ENCODE results near the gene SUPT7L. TPM values are rescaled to one million over a fixed set of nuclear protein-coding genes. Genes with fewer than 3 reads are reported as not detected.

Gene SUPT7L
- total RNA-seq, 2 experiments from 2014 or later, result 33.0 to 33.6 TPM

GRCh38 chr2:27680571-27680970 lies 17.2 kb upstream of the SUPT7L start:
- BruUV-seq (replicated peaks), result no TSS peak
- H3K9me3 ChIP-seq (ENCODE audit: low read length), result no peaks in the 10 kb centered on the region
- no peak for DNase-seq (ENCODE audit: low spot score)
- no peaks in the 10 kb centered on the region for H3K79me2 ChIP-seq (ENCODE audit: insufficient read depth, low read depth, low read length)
- CTCF ChIA-PET (ENCODE audit: unreplicated experiment), result no interaction called here
- H3K27ac ChIP-seq (ENCODE audit: low read depth, low read length, poor library complexity, severe bottlenecking), result no peak overlapping the region
- no peak overlapping the region for H3K4me2 ChIP-seq (ENCODE audit: low read length)
- POLR2A ChIA-PET, result interaction anchor here (1.3 kb wide), 1 partner anchor 10 kb away, joined by 5 read pairs; no protein-coding TSS in a partner anchor
- no peak overlapping the region for H2AFZ ChIP-seq (ENCODE audit: low read length)
- H3K36me3 ChIP-seq (ENCODE audit: insufficient read depth, low read length), result peaks cover 76% of the 10 kb centered on the region
- no peak for TF ChIP-seq EZH2phosphoT487 (IDR thresholded peaks at IDR 0.05; ENCODE audit: borderline replicate concordance, low read depth, low read length)
- TF ChIP-seq CTCF (conservative IDR thresholded peaks at IDR 0.05; ENCODE audit: low read length), result no peak
- no peaks in the 10 kb centered on the region for H3K4me1 ChIP-seq (ENCODE audit: insufficient read depth, low read length, poor library complexity, severe bottlenecking)
- intact Hi-C loops (cut with micrococcal nuclease; ENCODE audit: unreplicated experiment), result no loop called here
- H3K9me2 ChIP-seq (ENCODE audit: insufficient read depth, low read length), result no peaks in the 10 kb centered on the region
- H4K20me1 ChIP-seq (ENCODE audit: insufficient read depth, low read length), result no peaks in the 10 kb centered on the region
- no peak overlapping the region for H3K4me3 ChIP-seq (ENCODE audit: low read depth, low read length, poor library complexity, severe bottlenecking)

GRCh38 chr2:27672723-27673486 lies 9.5 kb upstream of the SUPT7L start:
- TF ChIP-seq EZH2phosphoT487 (IDR thresholded peaks at IDR 0.05; ENCODE audit: borderline replicate concordance, low read depth, low read length) (no peak), CTCF (conservative IDR thresholded peaks at IDR 0.05; ENCODE audit: low read length) (no peak)

GRCh38 chr2:27671235-27671634 lies 7.8 kb upstream of the SUPT7L start:
- Histone ChIP-seq H3K36me3 (ENCODE audit: insufficient read depth, low read length) (peaks cover 72% of the 10 kb centered on the region), H4K20me1 (ENCODE audit: insufficient read depth, low read length) (no peaks in the 10 kb centered on the region), H2AFZ (ENCODE audit: low read length) (no peak overlapping the region), H3K4me3 (ENCODE audit: low read depth, low read length, poor library complexity, severe bottlenecking) (no peak overlapping the region), H3K4me2 (ENCODE audit: low read length) (no peak overlapping the region), H3K79me2 (ENCODE audit: insufficient read depth, low read depth, low read length) (no peaks in the 10 kb centered on the region), H3K9me2 (ENCODE audit: insufficient read depth, low read length) (no peaks in the 10 kb centered on the region), H3K9me3 (ENCODE audit: low read length) (no peaks in the 10 kb centered on the region), H3K4me1 (ENCODE audit: insufficient read depth, low read length, poor library complexity, severe bottlenecking) (no peaks in the 10 kb centered on the region), H3K27ac (ENCODE audit: low read depth, low read length, poor library complexity, severe bottlenecking) (no peak overlapping the region)
- BruUV-seq (replicated peaks), result no TSS peak
- intact Hi-C loops (cut with micrococcal nuclease; ENCODE audit: unreplicated experiment), result no loop called here
- POLR2A ChIA-PET, result no interaction called here
- no peak for DNase-seq (ENCODE audit: low spot score)
- CTCF ChIA-PET (ENCODE audit: unreplicated experiment), result no interaction called here
- TF ChIP-seq EZH2phosphoT487 (IDR thresholded peaks at IDR 0.05; ENCODE audit: borderline replicate concordance, low read depth, low read length) (no peak), CTCF (conservative IDR thresholded peaks at IDR 0.05; ENCODE audit: low read length) (no peak)

More at GRCh38 chr2:27672723-27673486, 9.5 kb upstream of the SUPT7L start:
- DNase-seq (ENCODE audit: low spot score), result no peak
- ChIA-PET CTCF (ENCODE audit: unreplicated experiment) (no interaction called here), POLR2A (interaction anchor here (0.6 to 1.0 kb wide), 3 partner anchors 26 to 315 kb away, joined by 3 to 5 read pairs (median 3); no protein-coding TSS in a partner anchor)
- Histone ChIP-seq H4K20me1 (ENCODE audit: insufficient read depth, low read length) (no peaks in the 10 kb centered on the region), H3K27ac (ENCODE audit: low read depth, low read length, poor library complexity, severe bottlenecking) (no peak overlapping the region), H3K9me2 (ENCODE audit: insufficient read depth, low read length) (no peaks in the 10 kb centered on the region), H3K36me3 (ENCODE audit: insufficient read depth, low read length) (peaks cover 80% of the 10 kb centered on the region), H3K4me2 (ENCODE audit: low read length) (no peak overlapping the region), H3K4me3 (ENCODE audit: low read depth, low read length, poor library complexity, severe bottlenecking) (no peak overlapping the region), H3K4me1 (ENCODE audit: insufficient read depth, low read length, poor library complexity, severe bottlenecking) (no peaks in the 10 kb centered on the region), H3K79me2 (ENCODE audit: insufficient read depth, low read depth, low read length) (no peaks in the 10 kb centered on the region), H3K9me3 (ENCODE audit: low read length) (no peaks in the 10 kb centered on the region), H2AFZ (ENCODE audit: low read length) (no peak overlapping the region)
- intact Hi-C loops (cut with micrococcal nuclease; ENCODE audit: unreplicated experiment), result no loop called here
- BruUV-seq (replicated peaks), result no TSS peak
